Prostate gland (tissue), 2 donors: ENCODE data around the gene C4BPB.

ENCODE experiments used
- CTCF ChIP-seq, 4 experiments: fragments of 200-600 bp in 2 of 4; fragments of 450-650 bp in 2 of 4; sonication (generic) in 2 of 4; IDR thresholded peaks; 1 replicate in 3 of 4; 2 replicates in 1 of 4; pipeline ENCODE4 v1.5.1; 2016 to 2019; ENCODE audit warnings: antibody characterized with exemption in 4 of 4, mild to moderate bottlenecking in 2 of 4, moderate library complexity in 2 of 4
- POLR2A ChIP-seq: fragments of 450-650 bp; IDR thresholded peaks from one replicate; pipeline ENCODE4 v1.6.1; 2016; ENCODE audit warnings: antibody characterized with exemption, mild to moderate bottlenecking
- POLR2AphosphoS5 ChIP-seq: sonication (generic); formaldehyde crosslinking; IDR thresholded peaks from one replicate; pipeline ENCODE4 v1.6.1; 2017; ENCODE audit warnings: antibody characterized with exemption

GRCh38 chr1:207115269-207115668, 26.6 kb downstream of the C4BPB start:
- TF ChIP-seq CTCF (IDR thresholded peaks at IDR 0.05) (no peak), POLR2A (no peak), POLR2AphosphoS5 (no peak)
